RWPE1 (cell line): ENCODE data around the gene WHAMM.

Experiments
- CTCF ChIA-PET: fragments of 350-600 bp; sonication (Branson Sonifier 250); formaldehyde crosslinking; extraction: SDS; loops from one replicate; lab custom pipeline; 2021; lab: Yijun Ruan, JAX
- POLR2A ChIA-PET: fragments of 400-600 bp; formaldehyde crosslinking; extraction: SDS; loops from one replicate; lab custom pipeline; 2020; ENCODE audit warnings: antibody characterized with exemption; ENCODE audit not compliant: low non-redundant PET; lab: Yijun Ruan, JAX
- DNase-seq: peaks from one replicate; pipeline ENCODE4 v3.0.0; 2012; ENCODE audit warnings: low spot score
- H3K27ac ChIP-seq: fragments of 450-650 bp; 2 replicates; pipeline ENCODE4 v1.5.1; 2017
- CTCF ChIP-seq: fragments of 450-650 bp; conservative IDR thresholded peaks from 2 replicates; pipeline ENCODE4 v1.5.1; 2017; ENCODE audit warnings: low read depth, mild to moderate bottlenecking

Gene WHAMM

DNA sequence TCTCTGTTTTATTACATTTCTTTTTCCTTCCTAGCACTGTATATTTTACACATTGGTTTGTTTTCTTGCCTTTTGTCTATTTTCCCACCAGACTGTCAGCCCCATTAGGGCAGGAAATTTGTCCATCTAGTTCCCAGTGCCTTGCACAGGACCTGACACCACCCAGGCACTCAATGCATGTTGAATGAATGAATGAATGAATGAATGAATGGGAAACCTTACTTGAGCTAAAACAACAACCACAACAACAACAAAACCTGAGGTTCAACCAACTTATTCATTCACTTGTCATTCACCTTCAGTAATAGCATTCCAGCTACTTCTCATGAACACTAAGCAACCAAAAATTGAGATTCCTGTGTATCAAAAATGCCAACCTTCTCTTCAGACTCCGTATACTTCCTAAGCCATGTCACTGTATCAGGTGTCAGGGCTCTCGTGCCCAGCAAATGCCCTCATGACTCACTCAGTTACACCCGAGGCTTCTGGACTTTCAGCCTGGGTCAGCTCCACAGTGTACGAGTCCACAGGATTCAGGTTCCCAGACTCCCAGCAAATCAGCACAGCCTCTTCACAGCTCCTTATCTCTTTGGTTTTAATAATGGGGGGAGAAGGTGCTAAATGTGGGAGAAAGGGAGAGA is 40.9 kb upstream of the WHAMM start:
- no peak overlapping the region for H3K27ac ChIP-seq
- TF ChIP-seq CTCF, result no peak
- CTCF ChIA-PET, result interaction anchor here (1.3 kb wide), 1 partner anchor 16 kb away, joined by 9 read pairs; no protein-coding TSS in a partner anchor
- POLR2A ChIA-PET, result no interaction called here
- no peak for DNase-seq

DNA sequence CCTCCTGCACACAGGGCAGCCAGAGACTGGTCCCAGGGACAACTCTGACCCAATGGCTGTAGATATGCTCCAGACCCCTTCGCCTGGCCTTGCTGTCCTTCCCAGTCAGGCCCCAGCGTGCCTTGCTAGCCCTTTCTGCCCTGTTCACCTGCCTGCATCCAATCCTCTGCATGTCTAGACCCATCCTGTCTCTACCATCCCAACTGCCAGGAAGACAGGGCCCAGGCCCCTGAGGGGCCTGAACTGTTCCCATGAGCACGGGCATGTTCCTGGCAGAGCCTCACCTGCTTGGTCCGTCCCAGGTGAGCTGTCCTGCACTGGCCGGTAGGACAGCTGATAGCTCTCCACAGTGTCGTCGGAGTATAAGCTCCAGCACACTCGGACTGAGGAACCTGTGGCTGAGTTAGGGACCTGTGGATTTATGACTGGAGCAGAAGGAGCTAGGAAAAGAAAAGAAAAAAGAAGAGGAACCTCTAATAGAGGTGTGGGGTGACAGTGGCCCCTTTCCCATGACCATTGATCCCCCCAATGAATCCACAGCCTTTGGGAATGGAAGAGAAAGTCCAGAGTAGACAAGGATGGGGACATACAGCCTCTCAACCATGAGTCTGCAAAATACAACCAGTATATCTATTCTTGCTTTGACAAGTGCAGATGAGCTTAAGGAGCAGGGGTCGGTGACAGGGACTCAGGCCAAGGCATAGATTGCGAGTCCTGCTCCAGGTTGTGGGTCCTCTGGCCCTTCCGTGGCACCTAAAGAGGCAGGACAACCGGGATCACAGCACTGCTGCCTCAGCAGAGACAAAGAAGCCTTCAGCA is 37.4 kb upstream of the WHAMM start:
- POLR2A ChIA-PET, result interaction anchor here (1.5 kb wide), 1 partner anchor 22 kb away, joined by 4 read pairs; no protein-coding TSS in a partner anchor

GRCh38 chr15:82774496-82774895 is 34.9 kb upstream of the WHAMM start:
- ChIA-PET POLR2A (no interaction called here), CTCF (interaction anchor here (0.6 kb wide), 1 partner anchor 12 kb away, joined by 6 read pairs; no protein-coding TSS in a partner anchor)
- no peak for TF ChIP-seq CTCF
- DNase-seq, result no peak
- no peak overlapping the region for H3K27ac ChIP-seq

More for the DNA sequence above, 37.4 kb upstream of the WHAMM start:
- CTCF ChIA-PET, result interaction anchor here (0.6 kb wide), 1 partner anchor 1912 kb away, joined by 3 read pairs; no protein-coding TSS in a partner anchor
- DNase-seq, result no peak
- H3K27ac ChIP-seq, result no peak overlapping the region
- no peak for TF ChIP-seq CTCF

- no peak overlapping the region for H3K27ac ChIP-seq
- DNase-seq, result no peak
- POLR2A ChIA-PET, result no interaction called here
- no peak for TF ChIP-seq CTCF
- CTCF ChIA-PET, result no interaction called here
Observed at GRCh38 chr15:82778755-82779154, 30.7 kb upstream of the WHAMM start.

GRCh38 chr15:82781349-82781748 is 28.1 kb upstream of the WHAMM start:
- H3K27ac ChIP-seq, result no peak overlapping the region
- DNase-seq, result no peak
- ChIA-PET POLR2A (no interaction called here), CTCF (no interaction called here)
- TF ChIP-seq CTCF, result no peak

DNA sequence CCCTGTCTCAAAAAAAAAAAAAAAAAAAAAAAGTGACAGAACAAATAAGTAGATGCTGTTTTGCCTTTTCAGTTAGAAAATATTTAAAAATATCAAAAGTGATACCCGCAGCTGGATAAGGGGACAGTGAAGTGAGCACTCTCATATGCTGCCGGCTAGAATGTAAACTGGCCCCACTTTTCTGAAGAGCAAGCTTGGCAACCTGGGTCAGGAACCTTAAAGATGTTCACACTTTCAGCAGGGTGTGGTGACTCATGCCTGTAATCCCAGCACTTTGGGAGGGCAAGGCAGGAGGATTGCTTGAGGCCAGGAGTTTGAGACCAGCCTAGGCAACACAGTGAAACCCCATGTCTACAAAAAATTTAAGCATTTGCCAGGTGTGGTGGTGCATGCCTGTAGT is 20.9 kb upstream of the WHAMM start:
- H3K27ac ChIP-seq, result no peak overlapping the region
- DNase-seq, result no peak
- no peak for TF ChIP-seq CTCF
- ChIA-PET POLR2A (no interaction called here), CTCF (interaction anchor here (0.6 kb wide), 1 partner anchor 8 kb away, joined by 7 read pairs; no protein-coding TSS in a partner anchor)
